ENCODE results near the gene TSPYL6. TPM values are rescaled to one million over a fixed set of nuclear protein-coding genes. Genes with fewer than 3 reads are reported as not detected.
"Not testable (repeated sequence)": the region's sequence is repeated elsewhere in the genome, so short reads cannot be mapped to it uniquely, and the experiment has no call there.

The TSPYL6 gene
- total RNA-seq: not detected
- total RNA-seq (2013): not detected
- 0 to 0.07 (median 0) reads per million in 29 experiments for total RNA-seq

DNA sequence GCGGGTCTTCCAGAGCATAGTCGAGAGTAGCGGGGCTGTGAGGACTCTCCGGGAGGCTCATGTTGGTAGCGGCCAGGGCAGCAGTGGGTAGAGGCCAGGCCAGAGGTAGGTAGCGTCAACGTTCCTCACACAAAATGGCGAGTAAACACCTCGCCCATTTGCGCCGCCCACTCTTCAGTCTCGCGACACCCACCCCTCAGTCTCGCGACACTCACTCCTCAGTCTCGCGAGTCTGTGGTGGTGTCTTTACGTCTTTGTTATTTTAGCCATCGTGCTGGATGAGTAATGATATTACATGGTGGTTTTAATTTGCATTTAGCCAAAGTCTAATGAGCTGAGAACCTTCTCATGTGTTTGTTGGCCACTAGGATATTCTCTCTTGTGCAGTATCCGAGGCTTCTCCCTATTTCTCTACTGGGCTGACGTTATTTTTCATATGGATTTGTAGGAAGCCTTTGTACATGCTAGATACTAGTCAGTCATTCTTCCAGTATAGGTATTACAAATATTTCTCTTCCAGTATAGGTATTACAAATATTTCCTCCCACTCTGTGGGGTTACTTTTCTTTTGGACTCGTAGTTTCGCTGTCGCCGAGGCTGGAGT lies at the start of gene TSPYL6:
TSS of gene TSPYL6 (minus strand) at position 139 of the 604 bp plus-strand sequence. CDS start at position 61, 78 bp downstream.
- H3K4me1 ChIP-seq (ENCODE audit: control insufficient read depth in 1 of 2, extremely low read depth in 1 of 2, insufficient read depth in 2 of 2, low read length in 2 of 2): no peaks in the 10 kb centered on the region
- H3K4me1 Mint-ChIP-seq: no peaks in the 10 kb centered on the region
- CTCF ChIA-PET: no interaction called here
- ATAC-seq (replicated peaks in 1 of 4): no peak
- H3K36me3 Mint-ChIP-seq: peaks cover 32% of the 10 kb centered on the region
- WGBS (ENCODE audit: insufficient coverage): 97% methylated on average over 11 of the region's 25 CpGs
- H3K9me3 Mint-ChIP-seq: no peaks in the 10 kb centered on the region
- no peaks in the 10 kb centered on the region for H3K27me3 ChIP-seq (replicated peaks in 1 of 2; ENCODE audit: control insufficient read depth in 2 of 2, extremely low read depth in 1 of 2, insufficient read depth in 2 of 2, low read length in 1 of 2)
- H3K4me3 ChIP-seq (ENCODE audit: control insufficient read depth in 1 of 2, extremely low read depth in 1 of 2, low read length in 1 of 2): no peak within 1 kb of the TSS
- no peak within 1 kb of the TSS for H3K27ac ChIP-seq (ENCODE audit: low read length)
- H3K4me3 Mint-ChIP-seq: no peak within 1 kb of the TSS
- H3K27me3 Mint-ChIP-seq: no peaks in the 10 kb centered on the region
- POLR2A ChIA-PET: no interaction called here
- no peak for DNase-seq
- no peaks in the 10 kb centered on the region for H3K9me3 ChIP-seq
- peaks cover 0 to 2% of the 10 kb centered on the region in 2 donors for H3K36me3 ChIP-seq (ENCODE audit: control insufficient read depth in 2 of 2, extremely low read depth in 1 of 2, insufficient read depth in 1 of 2, low read length in 1 of 2)
- no peak within 1 kb of the TSS for H3K27ac Mint-ChIP-seq

DNA sequence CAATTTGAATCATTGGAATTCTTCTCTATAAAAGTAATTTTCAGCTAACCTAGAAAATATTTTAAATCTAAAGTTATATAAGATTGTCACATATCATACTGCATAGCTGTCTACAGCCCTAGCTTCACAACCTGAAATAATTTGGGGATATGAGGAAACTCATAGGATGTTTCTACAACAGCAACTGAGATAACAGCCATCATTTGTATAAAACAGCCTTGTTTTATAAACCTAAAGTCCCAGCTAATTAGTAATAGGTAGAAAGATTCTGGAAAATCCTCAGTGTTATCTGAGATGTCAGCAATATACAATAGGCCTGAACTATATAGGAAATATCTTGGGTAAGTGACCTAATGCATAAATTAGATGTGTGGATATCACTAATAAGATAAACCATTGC lies 47.6 kb upstream of the TSPYL6 start:
- DNase-seq (no peak), ATAC-seq (replicated peaks in 1 of 4) (no peak)
- no peak overlapping the region for H3K4me3 ChIP-seq (ENCODE audit: control insufficient read depth in 1 of 2, extremely low read depth in 1 of 2, low read length in 1 of 2)
- H3K27me3 Mint-ChIP-seq: peaks cover 0 to 3% of the 10 kb centered on the region in 2 donors
- H3K27ac Mint-ChIP-seq: no peak overlapping the region
- no peaks in the 10 kb centered on the region for H3K4me1 Mint-ChIP-seq
- no peaks in the 10 kb centered on the region for H3K9me3 Mint-ChIP-seq
- H3K4me3 Mint-ChIP-seq: no peak overlapping the region
- ChIA-PET CTCF (no interaction called here), POLR2A (no interaction called here)
- H3K9me3 ChIP-seq: no peaks in the 10 kb centered on the region
- no peak overlapping the region for H3K27ac ChIP-seq (ENCODE audit: low read length)
- no peaks in the 10 kb centered on the region for H3K36me3 ChIP-seq (ENCODE audit: control insufficient read depth in 2 of 2, extremely low read depth in 1 of 2, insufficient read depth in 1 of 2, low read length in 1 of 2)
- H3K36me3 Mint-ChIP-seq: peaks cover 11% of the 10 kb centered on the region
- H3K4me1 ChIP-seq (ENCODE audit: control insufficient read depth in 1 of 2, extremely low read depth in 1 of 2, insufficient read depth in 2 of 2, low read length in 2 of 2): no peaks in the 10 kb centered on the region
- H3K27me3 ChIP-seq (replicated peaks in 1 of 2; ENCODE audit: control insufficient read depth in 2 of 2, extremely low read depth in 1 of 2, insufficient read depth in 2 of 2, low read length in 1 of 2): no peaks in the 10 kb centered on the region

DNA sequence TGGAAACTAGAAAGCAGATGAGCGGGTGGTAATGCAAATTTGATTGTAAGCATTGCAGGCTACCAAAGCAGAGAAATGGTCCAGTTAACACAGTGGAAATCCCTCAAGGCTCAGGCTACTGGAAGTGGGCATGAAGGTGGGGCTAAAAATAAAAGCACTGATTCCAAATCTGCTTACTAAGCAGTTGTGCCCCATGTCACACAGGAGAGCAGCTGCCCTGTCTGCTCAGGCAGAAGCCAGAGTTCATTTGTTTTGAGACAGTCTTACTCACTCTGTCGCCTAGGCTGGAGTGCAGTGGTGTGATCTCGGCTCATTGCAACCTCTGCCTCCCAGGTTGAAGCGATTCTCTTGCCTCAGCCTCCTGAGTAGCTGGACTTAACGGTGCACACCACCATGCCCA lies 42.5 kb upstream of the TSPYL6 start:
- ChIA-PET POLR2A (no interaction called here), CTCF (no interaction called here)
- no peaks in the 10 kb centered on the region for H3K36me3 ChIP-seq (ENCODE audit: control insufficient read depth in 2 of 2, extremely low read depth in 1 of 2, insufficient read depth in 1 of 2, low read length in 1 of 2)
- no peak overlapping the region for H3K27ac ChIP-seq (ENCODE audit: low read length)
- H3K9me3 ChIP-seq: no peaks in the 10 kb centered on the region
- Mint-ChIP-seq H3K4me1 (no peaks in the 10 kb centered on the region), H3K4me3 (no peak overlapping the region), H3K27ac (no peak overlapping the region), H3K9me3 (no peaks in the 10 kb centered on the region), H3K27me3 (no peaks in the 10 kb centered on the region), H3K36me3 (peaks cover 8% of the 10 kb centered on the region)
- DNase-seq: no peak
- H3K4me1 ChIP-seq (ENCODE audit: control insufficient read depth in 1 of 2, extremely low read depth in 1 of 2, insufficient read depth in 2 of 2, low read length in 2 of 2): no peaks in the 10 kb centered on the region
- WGBS (ENCODE audit: insufficient coverage): 96% methylated on average over 3 of the region's 5 CpGs
- no peak for ATAC-seq (replicated peaks in 1 of 4)
- no peaks in the 10 kb centered on the region for H3K27me3 ChIP-seq (replicated peaks in 1 of 2; ENCODE audit: control insufficient read depth in 2 of 2, extremely low read depth in 1 of 2, insufficient read depth in 2 of 2, low read length in 1 of 2)
- no peak overlapping the region for H3K4me3 ChIP-seq (ENCODE audit: control insufficient read depth in 1 of 2, extremely low read depth in 1 of 2, low read length in 1 of 2)

DNA sequence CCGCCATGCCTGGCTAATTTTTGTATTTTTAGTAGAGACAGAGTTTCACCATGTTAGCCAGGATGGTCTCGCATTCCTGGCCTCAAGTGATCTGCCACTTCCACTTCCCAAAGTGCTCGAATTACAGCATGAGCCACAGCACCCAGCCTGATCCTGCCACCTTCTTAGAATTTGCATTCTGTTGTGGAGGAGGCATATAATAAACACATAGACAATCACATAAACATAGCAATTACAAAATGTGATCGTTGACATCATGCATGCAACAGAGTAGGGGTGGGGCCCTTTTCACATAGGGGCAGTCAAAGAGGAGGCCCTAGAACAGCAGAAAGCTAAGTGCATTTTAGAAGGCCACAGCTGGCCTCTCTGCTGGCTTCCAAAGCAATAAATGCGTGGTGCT lies 39.9 kb upstream of the TSPYL6 start:
- no peak overlapping the region for H3K27ac ChIP-seq (ENCODE audit: low read length)
- ChIA-PET CTCF (no interaction called here), POLR2A (no interaction called here)
- H3K27me3 ChIP-seq (replicated peaks in 1 of 2; ENCODE audit: control insufficient read depth in 2 of 2, extremely low read depth in 1 of 2, insufficient read depth in 2 of 2, low read length in 1 of 2): no peaks in the 10 kb centered on the region
- no peaks in the 10 kb centered on the region for H3K9me3 Mint-ChIP-seq
- H3K36me3 Mint-ChIP-seq: peaks cover 8% of the 10 kb centered on the region
- H3K9me3 ChIP-seq: no peaks in the 10 kb centered on the region
- H3K4me3 Mint-ChIP-seq: no peak overlapping the region
- no peak overlapping the region for H3K27ac Mint-ChIP-seq
- ATAC-seq (replicated peaks in 1 of 4) (no peak), DNase-seq (no peak)
- H3K4me1 Mint-ChIP-seq: no peaks in the 10 kb centered on the region
- WGBS (ENCODE audit: insufficient coverage): no CpG with 5 or more reads among the region's 5 CpGs
- no peak overlapping the region for H3K4me3 ChIP-seq (ENCODE audit: control insufficient read depth in 1 of 2, extremely low read depth in 1 of 2, low read length in 1 of 2)
- no peaks in the 10 kb centered on the region for H3K36me3 ChIP-seq (ENCODE audit: control insufficient read depth in 2 of 2, extremely low read depth in 1 of 2, insufficient read depth in 1 of 2, low read length in 1 of 2)
- no peaks in the 10 kb centered on the region for H3K27me3 Mint-ChIP-seq
- H3K4me1 ChIP-seq (ENCODE audit: control insufficient read depth in 1 of 2, extremely low read depth in 1 of 2, insufficient read depth in 2 of 2, low read length in 2 of 2): no peaks in the 10 kb centered on the region

DNA sequence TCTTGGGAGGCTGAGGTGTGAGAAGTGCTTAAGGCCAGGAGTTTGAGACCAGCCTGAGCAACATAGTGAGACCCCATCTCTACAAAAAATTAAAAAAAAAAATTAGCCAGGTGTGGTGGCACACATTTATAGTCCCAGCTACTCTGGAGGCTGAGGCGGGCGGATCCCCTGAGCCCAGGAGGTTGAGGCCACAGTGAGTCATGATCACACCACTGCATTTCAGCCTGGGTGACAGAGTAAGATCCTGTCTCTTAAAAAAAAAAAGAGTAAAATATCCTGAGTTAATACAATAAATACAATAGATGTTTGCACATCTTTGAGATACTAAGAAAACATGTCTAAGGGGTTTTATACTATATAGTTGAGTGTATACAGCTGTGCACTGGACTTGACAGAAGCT lies 38.6 kb upstream of the TSPYL6 start:
- H3K36me3 Mint-ChIP-seq; CTCF ChIA-PET; H3K27me3 Mint-ChIP-seq; H3K27ac Mint-ChIP-seq; H3K9me3 ChIP-seq; H3K27me3 ChIP-seq (replicated peaks in 1 of 2; ENCODE audit: control insufficient read depth in 2 of 2, extremely low read depth in 1 of 2, insufficient read depth in 2 of 2, low read length in 1 of 2); POLR2A ChIA-PET; H3K4me1 Mint-ChIP-seq; ATAC-seq (replicated peaks in 1 of 4); H3K4me1 ChIP-seq (ENCODE audit: control insufficient read depth in 1 of 2, extremely low read depth in 1 of 2, insufficient read depth in 2 of 2, low read length in 2 of 2); H3K36me3 ChIP-seq (ENCODE audit: control insufficient read depth in 2 of 2, extremely low read depth in 1 of 2, insufficient read depth in 1 of 2, low read length in 1 of 2); H3K27ac ChIP-seq (ENCODE audit: low read length); H3K9me3 Mint-ChIP-seq; H3K4me3 Mint-ChIP-seq; H3K4me3 ChIP-seq (ENCODE audit: control insufficient read depth in 1 of 2, extremely low read depth in 1 of 2, low read length in 1 of 2); DNase-seq: not testable (repeated sequence)
- WGBS (ENCODE audit: insufficient coverage): no CpG with 5 or more reads among the region's 2 CpGs

DNA sequence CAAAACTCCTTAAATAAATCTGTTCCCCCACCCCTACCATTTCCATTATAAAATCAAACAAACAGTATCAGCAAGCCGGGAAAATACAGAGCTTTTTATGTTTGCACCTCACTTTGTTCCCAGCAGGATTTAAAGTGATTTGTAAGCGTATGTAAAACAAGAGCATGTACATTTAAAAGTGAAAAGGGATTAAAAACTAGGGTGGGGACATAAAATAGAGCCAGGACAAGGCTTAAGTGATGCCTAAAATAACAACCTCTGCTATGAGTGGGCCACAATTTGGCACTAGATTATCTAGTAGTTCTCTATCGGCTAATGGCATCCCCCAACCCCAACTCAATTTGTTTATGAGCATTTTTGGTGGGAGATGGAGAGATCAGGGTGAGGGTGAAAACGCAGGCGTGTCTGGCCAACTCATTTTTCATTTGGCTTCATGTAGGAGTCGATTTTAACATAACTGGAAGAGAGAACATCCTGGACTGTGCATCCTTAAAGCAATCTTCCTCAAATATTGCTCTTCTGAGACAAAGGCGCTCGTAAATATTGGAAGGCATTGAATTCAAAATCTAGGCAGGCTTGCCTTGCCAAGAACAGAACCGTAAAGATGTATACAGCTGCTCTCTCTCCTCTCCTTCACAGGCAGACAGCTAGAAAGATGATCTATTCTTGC lies 34.5 kb upstream of the TSPYL6 start:
- H3K9me3 ChIP-seq: no peaks in the 10 kb centered on the region
- Mint-ChIP-seq H3K4me3 (no peak overlapping the region), H3K4me1 (no peaks in the 10 kb centered on the region), H3K9me3 (peaks cover 0 to 2% (median 0%) of the 10 kb centered on the region in 3 donors), H3K27ac (no peak overlapping the region), H3K36me3 (peaks cover 9% of the 10 kb centered on the region), H3K27me3 (no peaks in the 10 kb centered on the region)
- H3K36me3 ChIP-seq (ENCODE audit: control insufficient read depth in 2 of 2, extremely low read depth in 1 of 2, insufficient read depth in 1 of 2, low read length in 1 of 2): no peaks in the 10 kb centered on the region
- POLR2A ChIA-PET: no interaction called here
- H3K27me3 ChIP-seq (replicated peaks in 1 of 2; ENCODE audit: control insufficient read depth in 2 of 2, extremely low read depth in 1 of 2, insufficient read depth in 2 of 2, low read length in 1 of 2): no peaks in the 10 kb centered on the region
- H3K27ac ChIP-seq (ENCODE audit: low read length): no peak overlapping the region
- DNase-seq (no peak), ATAC-seq (replicated peaks in 1 of 4) (no peak)
- H3K4me3 ChIP-seq (ENCODE audit: control insufficient read depth in 1 of 2, extremely low read depth in 1 of 2, low read length in 1 of 2): no peak overlapping the region
- 100% methylated on average over 4 of the region's 9 CpGs for WGBS (ENCODE audit: insufficient coverage)
- CTCF ChIA-PET: no interaction called here
- no peaks in the 10 kb centered on the region for H3K4me1 ChIP-seq (ENCODE audit: control insufficient read depth in 1 of 2, extremely low read depth in 1 of 2, insufficient read depth in 2 of 2, low read length in 2 of 2)

DNA sequence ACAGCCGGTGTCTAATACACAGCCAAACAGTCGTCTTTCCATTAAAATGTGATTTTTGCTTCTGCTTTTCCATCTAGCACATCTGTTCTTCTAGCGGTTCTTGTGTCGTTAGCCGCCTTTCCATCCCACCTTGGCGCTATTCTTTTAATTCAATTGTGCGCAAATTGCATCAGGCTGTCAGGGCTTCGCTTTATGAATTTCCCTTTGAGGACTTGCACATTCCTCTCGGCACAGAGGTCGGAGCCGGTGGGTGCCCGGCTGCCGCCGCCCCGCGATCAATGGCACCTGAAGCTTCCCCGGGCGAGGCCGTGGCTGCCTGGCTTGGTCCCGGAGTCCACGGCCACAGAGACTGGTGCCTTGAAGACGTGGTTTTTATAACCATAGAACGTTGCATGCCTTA lies 33.9 kb upstream of the TSPYL6 start:
- ATAC-seq (replicated peaks in 1 of 4) (no peak), DNase-seq (no peak)
- Mint-ChIP-seq H3K9me3 (peaks cover 0 to 5% (median 0%) of the 10 kb centered on the region in 3 donors), H3K27ac (no peak overlapping the region), H3K4me1 (no peaks in the 10 kb centered on the region), H3K27me3 (no peaks in the 10 kb centered on the region), H3K4me3 (no peak overlapping the region), H3K36me3 (peaks cover 14% of the 10 kb centered on the region)
- Histone ChIP-seq H3K9me3 (no peaks in the 10 kb centered on the region), H3K4me3 (ENCODE audit: control insufficient read depth in 1 of 2, extremely low read depth in 1 of 2, low read length in 1 of 2) (no peak overlapping the region), H3K36me3 (ENCODE audit: control insufficient read depth in 2 of 2, extremely low read depth in 1 of 2, insufficient read depth in 1 of 2, low read length in 1 of 2) (no peaks in the 10 kb centered on the region), H3K27me3 (replicated peaks in 1 of 2; ENCODE audit: control insufficient read depth in 2 of 2, extremely low read depth in 1 of 2, insufficient read depth in 2 of 2, low read length in 1 of 2) (no peaks in the 10 kb centered on the region), H3K27ac (ENCODE audit: low read length) (no peak overlapping the region), H3K4me1 (ENCODE audit: control insufficient read depth in 1 of 2, extremely low read depth in 1 of 2, insufficient read depth in 2 of 2, low read length in 2 of 2) (no peaks in the 10 kb centered on the region)
- WGBS (ENCODE audit: insufficient coverage): 93% methylated on average over 21 of the region's 23 CpGs
- ChIA-PET POLR2A (no interaction called here), CTCF (no interaction called here)

All from T-cell (primary cell).